HEK293T (cell line): ENCODE measurements around the gene FAHD2A.

Experiments
- FOXM1 ChIP-seq: fragments of 450-650 bp; IDR thresholded peaks from 2 replicates; pipeline ENCODE4 v1.6.1; 2017; ENCODE audit warnings: mild to moderate bottlenecking, borderline replicate concordance
- HDGF ChIP-seq: fragments of 450-650 bp; IDR thresholded peaks from 2 replicates; pipeline ENCODE4 v1.6.1; 2017; ENCODE audit warnings: antibody characterized with exemption, borderline replicate concordance
- LEF1 ChIP-seq: fragments of 450-650 bp; IDR thresholded peaks from 2 replicates; pipeline ENCODE4 v1.6.1; 2017; ENCODE audit warnings: mild to moderate bottlenecking, borderline replicate concordance
- PKNOX1 ChIP-seq: fragments of 450-650 bp; IDR thresholded peaks from 2 replicates; pipeline ENCODE4 v1.6.1; 2016
- SP1 ChIP-seq: fragments of 450-650 bp; IDR thresholded peaks from 2 replicates; pipeline ENCODE4 v1.6.1; 2017
- ZNF384 ChIP-seq: fragments of 450-650 bp; IDR thresholded peaks from 2 replicates; pipeline ENCODE4 v1.6.1; 2016

DNA sequence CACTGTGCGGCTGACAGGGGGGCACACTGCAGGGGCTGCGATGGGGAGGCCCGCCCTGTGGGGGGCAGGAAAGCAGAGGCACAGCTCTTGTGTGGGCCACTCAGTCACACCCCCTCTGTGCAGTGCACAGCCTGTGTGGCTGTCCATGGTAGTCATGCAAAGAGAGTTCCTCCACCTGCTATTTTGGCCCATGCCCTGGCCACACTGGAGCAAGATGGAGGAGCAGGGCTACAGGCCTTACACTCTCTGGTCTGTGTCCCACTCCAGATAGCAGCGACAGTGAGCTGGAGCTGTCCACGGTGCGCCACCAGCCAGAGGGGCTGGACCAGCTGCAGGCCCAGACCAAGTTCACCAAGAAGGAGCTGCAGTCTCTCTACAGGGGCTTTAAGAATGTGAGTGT lies 28.5 kb upstream of the FAHD2A start:
- TF ChIP-seq LEF1 (no peak), HDGF (no peak), SP1 (no peak), ZNF384 (no peak), PKNOX1 (no peak), FOXM1 (no peak)
